Lung (tissue), 12 donors: ENCODE measurements around the gene KCNH4. TPM values are rescaled to one million over a fixed set of nuclear protein-coding genes. Genes with fewer than 3 reads are reported as not detected.
A peak's percentile ranks its signal among the peaks of the same experiment; 100 is the strongest.

Experiments
- ATAC-seq: fragments of 200-7000 bp; cut with Tn5 transposase; one replicate; pipeline ENCODE4 v1.9.1; 2020; ENCODE audit warnings: moderate number of reproducible peaks; ENCODE audit not compliant: insufficient read depth, low FRiP score
- DNase-seq, 3 donors: peaks; one replicate each; pipeline ENCODE4 v3.0.0-alpha.2; 2013 to 2017
- H3K27ac ChIP-seq, 2 donors: one replicate each; pipeline ENCODE4 v1.5.1; 2013; ENCODE audit warnings: mild to moderate bottlenecking in 2 of 2, moderate library complexity in 2 of 2, control low read depth in 1 of 2, inconsistent platforms in 1 of 2, low read depth in 1 of 2, low read length in 1 of 2
- H3K27me3 ChIP-seq, 3 donors: one replicate each; pipeline ENCODE4 v1.5.1; 2013; ENCODE audit warnings: low read length in 2 of 3; ENCODE audit not compliant: control insufficient read depth in 3 of 3, insufficient read depth in 3 of 3
- H3K36me3 ChIP-seq, 4 donors: one replicate each; pipeline ENCODE4 v1.5.1; 2013; ENCODE audit warnings: low read length in 4 of 4, mild to moderate bottlenecking in 1 of 4, moderate library complexity in 1 of 4; ENCODE audit not compliant: control insufficient read depth in 4 of 4, insufficient read depth in 4 of 4
- H3K4me1 ChIP-seq, 5 donors: one replicate each; pipeline ENCODE4 v1.5.1; 2013; ENCODE audit warnings: low read length in 5 of 5, mild to moderate bottlenecking in 2 of 5, moderate library complexity in 1 of 5; ENCODE audit not compliant: control insufficient read depth in 5 of 5, insufficient read depth in 5 of 5
- H3K4me3 ChIP-seq: one replicate; pipeline ENCODE4 v1.5.1; 2013; ENCODE audit warnings: mild to moderate bottlenecking, control low read depth, moderate library complexity
- H3K9ac ChIP-seq, 2 donors: one replicate each; pipeline ENCODE4 v1.5.1; 2013; ENCODE audit warnings: low read length in 2 of 2, control low read depth in 1 of 2; ENCODE audit not compliant: insufficient read depth in 1 of 2
- H3K9me3 ChIP-seq, 4 donors: one replicate each; pipeline ENCODE4 v1.5.1; 2013; ENCODE audit warnings: low read length in 3 of 4, mild to moderate bottlenecking in 1 of 4, moderate library complexity in 1 of 4; ENCODE audit not compliant: control insufficient read depth in 4 of 4, insufficient read depth in 3 of 4
- WGBS, 2 donors: extraction: QIAGEN DNeasy Blood & Tissue Kit; methylation state at CpG; one replicate each; pipeline ENCODE4 v1.1.7; 2013; 5-methylcytosine and 5-hydroxymethylcytosine counted together
- polyA plus RNA-seq, 2 donors: library from polyadenylated mRNA; stranded (reverse); fragments of 200-250 nt; gene quantifications; one replicate each; pipeline ENCODE4 v1.2.1, GENCODE V29; 2013
- total RNA-seq, 2 donors: library from RNA; depleted of rRNA in 1 of 2; stranded (reverse); fragments of >200 nt in 1 of 2; gene quantifications; one replicate each; pipeline ENCODE4 v1.2.1, GENCODE V29; 2014 to 2021
- TF ChIP-seq, protein P1 (sequence below): IDR thresholded peaks from 2 replicates; pipeline ENCODE4 v1.5.1; 2012; ENCODE audit warnings: mild to moderate bottlenecking; ENCODE audit errors: control extremely low read depth, extremely low read depth
- donor health status: control.
- donor health status: control.
- donor health status: Bipolar disorder and iron deficiency.
- donor health status: healthy.
- donor health status: DM: yes; HTN: yes; CAD: no.

KCNH4 gene
- total and polyA plus RNA-seq, 4 donors: 0.04 to 0.57 (median 0.21) TPM

DNA sequence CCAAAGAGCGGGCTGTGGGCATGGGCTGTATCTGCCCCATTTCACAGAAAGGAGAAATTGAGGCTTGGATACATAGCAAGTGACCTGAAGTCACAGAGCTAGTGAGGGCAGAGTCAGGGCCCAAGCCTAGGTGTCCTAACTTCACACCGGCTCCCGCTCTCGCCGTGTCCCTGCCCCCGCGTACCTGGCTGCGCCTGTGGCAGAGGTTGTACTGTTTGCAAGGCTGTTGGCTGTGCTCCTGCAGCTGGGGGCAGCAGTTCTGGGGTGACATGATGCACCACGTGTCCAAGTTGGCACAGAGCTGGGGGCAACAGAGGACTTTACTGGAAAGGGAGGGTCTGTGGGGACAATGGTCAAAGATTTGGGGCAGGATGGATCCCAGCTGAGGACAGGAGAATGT lies 71.9 kb downstream of the KCNH4 start:
- WGBS, 2 donors: 92 to 93% methylated on average over 9 of the region's 9 CpGs

DNA sequence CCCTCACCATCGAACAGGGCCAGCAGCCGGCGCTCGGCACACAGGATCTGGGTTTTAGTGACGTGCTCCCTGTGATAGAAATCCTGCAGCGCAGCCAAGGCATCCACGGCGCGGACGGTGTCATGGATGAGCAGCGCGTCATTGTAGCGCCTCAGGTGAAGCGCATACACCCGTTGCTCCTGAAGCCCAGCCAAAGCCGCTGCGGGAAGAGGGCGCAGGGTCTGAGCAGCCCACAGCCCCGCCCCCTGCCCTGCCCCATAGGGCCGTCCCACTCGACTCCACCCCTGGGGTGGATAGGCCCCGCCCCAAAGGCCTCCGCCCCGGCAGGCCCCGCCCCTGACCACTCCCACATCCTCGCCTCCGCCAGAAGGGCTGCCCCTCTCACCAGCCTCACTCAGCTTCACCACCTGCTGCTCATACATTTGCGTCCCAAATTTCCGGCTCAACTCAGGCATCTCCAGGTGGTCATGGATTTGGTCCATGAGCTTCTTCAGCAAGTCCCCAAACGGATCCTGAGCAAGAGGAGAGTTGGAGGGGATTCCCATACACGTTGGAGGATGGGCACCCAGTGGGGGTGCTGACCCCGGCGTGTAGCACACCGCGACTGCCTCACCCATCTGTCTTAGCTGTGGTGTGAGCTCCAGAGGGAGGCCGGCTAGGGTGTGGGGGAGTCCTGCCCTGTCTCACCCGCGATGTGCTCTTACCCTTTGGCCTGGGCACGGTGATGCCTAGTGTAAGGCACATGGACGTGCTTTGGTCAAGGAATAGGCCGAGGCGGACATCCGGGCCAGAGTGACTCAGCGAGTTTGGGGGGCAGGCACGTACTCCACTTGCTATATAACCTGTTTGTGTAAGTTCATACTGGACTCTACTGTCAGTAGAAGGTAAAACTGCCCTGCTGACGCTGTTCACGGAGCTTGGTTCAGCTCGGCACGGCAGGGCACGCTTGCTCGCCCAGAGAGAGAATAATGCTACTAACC lies 73.1 kb downstream of the KCNH4 start:
- Histone ChIP-seq H3K27me3 (no peaks in the 10 kb centered on the region), H3K9ac (no peak overlapping the region), H3K36me3 (peaks cover 0 to 24% (median 3%) of the 10 kb centered on the region in 4 donors), H3K4me1 (peaks cover 0 to 13% (median 3%) of the 10 kb centered on the region in 5 donors), H3K27ac (no peak overlapping the region), H3K9me3 (no peaks in the 10 kb centered on the region), H3K4me3 (no peak overlapping the region)
- DNase-seq: peak; percentile 51 to 84 (median 68)
- peak; percentile 80 for ATAC-seq
- WGBS, 2 donors: 45 to 65% methylated on average over 51 of the region's 51 CpGs
- TF ChIP-seq, protein P1, sequence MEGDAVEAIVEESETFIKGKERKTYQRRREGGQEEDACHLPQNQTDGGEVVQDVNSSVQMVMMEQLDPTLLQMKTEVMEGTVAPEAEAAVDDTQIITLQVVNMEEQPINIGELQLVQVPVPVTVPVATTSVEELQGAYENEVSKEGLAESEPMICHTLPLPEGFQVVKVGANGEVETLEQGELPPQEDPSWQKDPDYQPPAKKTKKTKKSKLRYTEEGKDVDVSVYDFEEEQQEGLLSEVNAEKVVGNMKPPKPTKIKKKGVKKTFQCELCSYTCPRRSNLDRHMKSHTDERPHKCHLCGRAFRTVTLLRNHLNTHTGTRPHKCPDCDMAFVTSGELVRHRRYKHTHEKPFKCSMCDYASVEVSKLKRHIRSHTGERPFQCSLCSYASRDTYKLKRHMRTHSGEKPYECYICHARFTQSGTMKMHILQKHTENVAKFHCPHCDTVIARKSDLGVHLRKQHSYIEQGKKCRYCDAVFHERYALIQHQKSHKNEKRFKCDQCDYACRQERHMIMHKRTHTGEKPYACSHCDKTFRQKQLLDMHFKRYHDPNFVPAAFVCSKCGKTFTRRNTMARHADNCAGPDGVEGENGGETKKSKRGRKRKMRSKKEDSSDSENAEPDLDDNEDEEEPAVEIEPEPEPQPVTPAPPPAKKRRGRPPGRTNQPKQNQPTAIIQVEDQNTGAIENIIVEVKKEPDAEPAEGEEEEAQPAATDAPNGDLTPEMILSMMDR: no peak

More for the DNA sequence above, 71.9 kb downstream of the KCNH4 start:
- H3K4me1 ChIP-seq: peaks cover 0 to 17% (median 6%) of the 10 kb centered on the region in 5 donors
- H3K36me3 ChIP-seq: peaks cover 0 to 24% (median 3%) of the 10 kb centered on the region in 4 donors
- DNase-seq (no peak), ATAC-seq (no peak)
- H3K9me3 ChIP-seq: no peaks in the 10 kb centered on the region
- H3K27ac ChIP-seq: no peak overlapping the region
- no peak overlapping the region for H3K4me3 ChIP-seq
- no peaks in the 10 kb centered on the region for H3K27me3 ChIP-seq
- TF ChIP-seq, protein P1: no peak
- H3K9ac ChIP-seq: no peak overlapping the region

DNA sequence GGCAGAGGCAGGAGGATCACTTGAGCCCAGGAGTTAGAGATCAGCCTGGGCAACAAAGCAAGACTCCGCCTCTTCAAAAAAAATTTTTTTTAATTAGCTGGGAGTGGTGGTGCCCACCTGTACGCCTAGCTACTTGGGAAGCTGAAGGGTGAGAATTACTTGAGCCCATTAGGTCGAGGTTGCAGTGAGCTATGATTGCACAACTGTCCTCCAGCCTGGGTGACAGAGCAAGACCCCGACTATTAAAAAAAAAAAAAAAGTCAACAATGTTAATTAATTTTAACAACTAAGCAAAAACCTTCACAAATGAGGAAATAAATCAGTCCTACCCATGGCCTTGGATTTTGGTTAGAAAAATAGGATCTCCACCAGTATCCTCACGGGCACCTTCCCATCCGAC lies 73.8 kb downstream of the KCNH4 start:
- no peak for ATAC-seq
- no peak overlapping the region for H3K4me3 ChIP-seq
- WGBS, 2 donors: 65 to 77% methylated on average over 6 of the region's 6 CpGs

More for the DNA sequence above, 73.8 kb downstream of the KCNH4 start:
- Histone ChIP-seq H3K27ac (no peak overlapping the region), H3K9ac (no peak overlapping the region), H3K9me3 (no peaks in the 10 kb centered on the region), H3K27me3 (no peaks in the 10 kb centered on the region), H3K36me3 (peaks cover 0 to 24% (median 3%) of the 10 kb centered on the region in 4 donors), H3K4me1 (peaks cover 0 to 11% (median 0%) of the 10 kb centered on the region in 5 donors)
- TF ChIP-seq, protein P1: no peak
- no peak for DNase-seq

Other genes with a start within 250 kb of the KCNH4 start
- gene CNP, start 214.3 kb downstream of the KCNH4 start, total RNA-seq: 10 to 100 TPM; 34.8 to 53.5 TPM
- gene CNP, start 214.3 kb downstream of the KCNH4 start, polyA plus RNA-seq: 10 to 100 TPM; 32.3 to 33.1 TPM
- 10 to 100 TPM; 84.1 to 89.3 TPM for gene DNAJC7, start 163.7 kb downstream of the KCNH4 start, total RNA-seq
- 10 to 100 TPM; 66.2 to 81.8 TPM for gene DNAJC7, start 163.7 kb downstream of the KCNH4 start, polyA plus RNA-seq
- gene NKIRAS2, start 161.1 kb downstream of the KCNH4 start, total RNA-seq: 10 to 100 TPM; 29.2 to 32.0 TPM
- 10 to 100 TPM; 32.7 to 44.2 TPM for gene NKIRAS2, start 161.1 kb downstream of the KCNH4 start, polyA plus RNA-seq
- 1 to 10 TPM; 1.7 to 3.6 TPM for gene C17orf113, start 130.5 kb downstream of the KCNH4 start, total RNA-seq
- under 1 TPM; 0.38 to 0.71 TPM for gene C17orf113, start 130.5 kb downstream of the KCNH4 start, polyA plus RNA-seq
- under 1 TPM; 0.34 to 0.40 TPM for gene ZNF385C, start 82.7 kb downstream of the KCNH4 start, total RNA-seq
- under 1 TPM; 0.14 to 0.57 TPM for gene ZNF385C, start 82.7 kb downstream of the KCNH4 start, polyA plus RNA-seq
- gene DHX58, start 68.4 kb downstream of the KCNH4 start, total RNA-seq: 10 to 100 TPM; 14.7 to 28.6 TPM
- gene DHX58, start 68.4 kb downstream of the KCNH4 start, polyA plus RNA-seq: 10 to 100 TPM; 22.9 to 35.1 TPM
- gene KAT2A, start 59.8 kb downstream of the KCNH4 start, total RNA-seq: 10 to 100 TPM; 18.8 to 37.1 TPM
- 10 to 100 TPM; 28.3 to 56.8 TPM for gene KAT2A, start 59.8 kb downstream of the KCNH4 start, polyA plus RNA-seq
- gene HSPB9, start 58.3 kb downstream of the KCNH4 start, total RNA-seq: under 1 TPM in 1 of 2 donors, not detected in 1; 0.20 TPM
- under 1 TPM; 0.03 to 0.18 TPM for gene HSPB9, start 58.3 kb downstream of the KCNH4 start, polyA plus RNA-seq
- 100 to 1,000 TPM in 1 of 2 donors, 10 to 100 TPM in 1; 73.0 to 180 TPM for gene RAB5C, start 26.2 kb downstream of the KCNH4 start, total RNA-seq
- gene RAB5C, start 26.2 kb downstream of the KCNH4 start, polyA plus RNA-seq: 100 to 1,000 TPM; 132 to 307 TPM
- not detected for gene HCRT, start 4.3 kb upstream of the KCNH4 start, total RNA-seq
- gene HCRT, start 4.3 kb upstream of the KCNH4 start, polyA plus RNA-seq: not detected
- gene GHDC, start 13.4 kb upstream of the KCNH4 start, total RNA-seq: 10 to 100 TPM; 17.2 to 33.3 TPM
- 10 to 100 TPM; 19.3 to 26.0 TPM for gene GHDC, start 13.4 kb upstream of the KCNH4 start, polyA plus RNA-seq
- 10 to 100 TPM; 49.5 to 53.6 TPM for gene STAT5B, start 95.2 kb upstream of the KCNH4 start, total RNA-seq
- gene STAT5B, start 95.2 kb upstream of the KCNH4 start, polyA plus RNA-seq: 10 to 100 TPM; 23.3 to 46.8 TPM
- gene STAT5A, start 107.4 kb upstream of the KCNH4 start, total RNA-seq: 10 to 100 TPM; 20.9 to 52.0 TPM
- gene STAT5A, start 107.4 kb upstream of the KCNH4 start, polyA plus RNA-seq: 10 to 100 TPM; 16.4 to 42.8 TPM
- gene STAT3, start 207.3 kb upstream of the KCNH4 start, total RNA-seq: 100 to 1,000 TPM; 267 to 297 TPM
- gene STAT3, start 207.3 kb upstream of the KCNH4 start, polyA plus RNA-seq: 100 to 1,000 TPM in 1 of 2 donors, 10 to 100 TPM in 1; 69.9 to 211 TPM
- 100 to 1,000 TPM; 185 to 277 TPM for gene CAVIN1, start 242.1 kb upstream of the KCNH4 start, total RNA-seq
- 100 to 1,000 TPM; 110 to 134 TPM for gene CAVIN1, start 242.1 kb upstream of the KCNH4 start, polyA plus RNA-seq